Measurements from ENCODE around the gene CLK3. TPM values are rescaled to one million over a fixed set of nuclear protein-coding genes. Genes with fewer than 3 reads are reported as not detected.

CLK3 gene
- total and polyA plus RNA-seq, 10 of the 15 experiments (the other 5 are each of a cell fraction or from before 2014, with no cell fraction given) = 3.3 to 169 (median 66.2) TPM

- in situ Hi-C loops (cut with MboI) = no loop called here
- no peaks in the 10 kb centered on the region for H3K9me3 ChIP-seq (replicated peaks; ENCODE audit: control insufficient read depth, insufficient read depth, low read length)
- H3K4me1 ChIP-seq (ENCODE audit: control insufficient read depth, insufficient read depth, low read length) = peaks cover 9% of the 10 kb centered on the region; the same call in 1 of the 2 replicates
- no peak overlapping the region for H3K4me2 ChIP-seq (ENCODE audit: control insufficient read depth, insufficient read depth)
- no TSS peak for BruUV-seq (replicated peaks)
- no peak overlapping the region for H3K9ac ChIP-seq (ENCODE audit: control insufficient read depth, insufficient read depth, low read length)
- ATAC-seq = no peak
- intact Hi-C loops (cut with micrococcal nuclease; ENCODE audit: unreplicated experiment) = no loop called here
- H2AFZ ChIP-seq (ENCODE audit: control insufficient read depth, low read depth, low read length) = no peak overlapping the region
- POLR2A ChIA-PET = no interaction called here
- no peaks in the 10 kb centered on the region for H4K20me1 ChIP-seq (ENCODE audit: control insufficient read depth, insufficient read depth)
- RAD21 ChIA-PET (ENCODE audit: unreplicated experiment) = no interaction called here
- no peak overlapping the region for H3K4me3 ChIP-seq
- no peaks in the 10 kb centered on the region; a peak in 1 of 4 replicates for H3K36me3 ChIP-seq (ENCODE audit: control insufficient read depth in 2 of 2, insufficient read depth in 2 of 2, low read length in 1 of 2)
- H3K27ac ChIP-seq (ENCODE audit: control insufficient read depth, insufficient read depth) = no peak overlapping the region
- CTCF ChIA-PET = interaction anchor here (1.2 kb wide), 1 partner anchor 23 kb away, joined by 3 read pairs; no protein-coding TSS in a partner anchor
- FAIRE-seq = no peak
- no peak for DNase-seq (ENCODE audit: low read depth, low spot score)
- WGBS (ENCODE audit: insufficient coverage, insufficient replicate concordance, low lambda C conversion rate, missing lambda C conversion rate) = 75% methylated on average over 3 of the region's 3 CpGs
- H3K79me2 ChIP-seq (ENCODE audit: control insufficient read depth, insufficient read depth, low read length) = no peaks in the 10 kb centered on the region; the same call in 1 of the 2 replicates
- SMC1A ChIA-PET (ENCODE audit: uncharacterized antibody, unreplicated experiment) = interaction anchor here (1.6 kb wide), 1 partner anchor 21 kb away, joined by 3 read pairs; no protein-coding TSS in a partner anchor
- H3K27me3 ChIP-seq (replicated peaks in 1 of 2; ENCODE audit: control insufficient read depth in 2 of 2, insufficient read depth in 2 of 2, low read length in 1 of 2) = no peaks in the 10 kb centered on the region
- no peak for TF ChIP-seq ZNF207 (IDR thresholded peaks at IDR 0.05; ENCODE audit: borderline replicate concordance)
- TF ChIP-seq BCLAF1 (IDR thresholded peaks at IDR 0.05) = no peak
- TF ChIP-seq PKNOX1 (IDR thresholded peaks at IDR 0.05) = no peak
- TF ChIP-seq SRF (IDR thresholded peaks at IDR 0.05; ENCODE audit: low read depth in 2 of 2, low read length in 2 of 2) = no peak
- TF ChIP-seq ZBTB4 (CRISPR knock-in tag; IDR thresholded peaks at IDR 0.05) = no peak
- TF ChIP-seq RAD51 (IDR thresholded peaks at IDR 0.05) = no peak
- no peak for TF ChIP-seq HDAC2 (IDR thresholded peaks at IDR 0.05)
- no peak for TF ChIP-seq NFYA (IDR thresholded peaks at IDR 0.05; ENCODE audit: borderline replicate concordance, low read depth, low read length)
- TF ChIP-seq POLR2A (IDR thresholded peaks at IDR 0.05; ENCODE audit: low read depth, low read length) = no peak
- no peak for TF ChIP-seq MYC (IDR thresholded peaks at IDR 0.05; ENCODE audit: insufficient read depth, insufficient read length, insufficient replicate concordance, low read length, severe bottlenecking)
- no peak for TF ChIP-seq NFXL1 (IDR thresholded peaks at IDR 0.05; ENCODE audit: borderline replicate concordance)
- no peak for TF ChIP-seq WRNIP1 (IDR thresholded peaks at IDR 0.05; ENCODE audit: borderline replicate concordance, low read depth, low read length)
- no peak for TF ChIP-seq YBX1 (IDR thresholded peaks at IDR 0.05)
- TF ChIP-seq BMI1 (IDR thresholded peaks at IDR 0.05; ENCODE audit: borderline replicate concordance) = no peak
- no peak for TF ChIP-seq CTCF (IDR thresholded peaks at IDR 0.05 in 2 of 3, conservative IDR thresholded peaks at IDR 0.05 in 1 of 3; ENCODE audit: control insufficient read depth in 2 of 3, extremely low read depth in 1 of 3, insufficient read depth in 1 of 3, low read depth in 3 of 3, low read length in 3 of 3)
- TF ChIP-seq TCF12 (IDR thresholded peaks at IDR 0.05; ENCODE audit: low read depth, low read length) = no peak
These were observed 42.2 kb downstream of the CLK3 start for GRCh38 chr15:74657846-74658245.
